SK-N-SH treated with all-trans-retinoic acid at 6 μM for 48 hours (cell line): ENCODE results near the gene DDX24.

Experiments
- ARNTL ChIP-seq: fragments of 450-650 bp; formaldehyde crosslinking; IDR thresholded peaks from 2 replicates; pipeline ENCODE4 v1.5.0; 2020; ENCODE audit warnings: low read depth, mild to moderate bottlenecking, moderate library complexity, borderline replicate concordance
- BACH2 ChIP-seq: fragments of 250-450 bp; sonication (Bioruptor Pico); IDR thresholded peaks from 2 replicates; pipeline ENCODE4 v1.9.0; 2021; ENCODE audit warnings: mild to moderate bottlenecking, borderline replicate concordance
- ESRRG ChIP-seq: fragments of 250-450 bp; sonication (Bioruptor Pico); IDR thresholded peaks from 2 replicates; pipeline ENCODE4 v1.6.1; 2021; ENCODE audit warnings: mild to moderate bottlenecking
- GLIS3 ChIP-seq: fragments of 250-450 bp; sonication (Bioruptor Pico); IDR thresholded peaks from 2 replicates; pipeline ENCODE4 v1.5.0; 2020; ENCODE audit warnings: mild to moderate bottlenecking, moderate library complexity
- ISL1 ChIP-seq: fragments of 250-450 bp; sonication (Bioruptor Pico); IDR thresholded peaks from 2 replicates; pipeline ENCODE4 v2.1.2; 2022; ENCODE audit warnings: mild to moderate bottlenecking, moderate library complexity
- PPARA ChIP-seq: fragments of 250-450 bp; sonication (Bioruptor Pico); IDR thresholded peaks from 2 replicates; pipeline ENCODE4 v1.5.0; 2020; ENCODE audit warnings: mild to moderate bottlenecking, borderline replicate concordance
- RARB ChIP-seq: fragments of 250-450 bp; sonication (Bioruptor Pico); IDR thresholded peaks from 2 replicates; pipeline ENCODE4 v1.8.0; 2021; ENCODE audit warnings: mild to moderate bottlenecking, moderate library complexity
- TOX ChIP-seq: fragments of 250-450 bp; sonication (Bioruptor Pico); IDR thresholded peaks from 2 replicates; pipeline ENCODE4 v1.8.0; 2021; ENCODE audit warnings: mild to moderate bottlenecking, moderate library complexity, borderline replicate concordance
- ZFP30 ChIP-seq: fragments of 450-650 bp; formaldehyde crosslinking; IDR thresholded peaks from 2 replicates; pipeline ENCODE4 v1.5.0; 2022; ENCODE audit warnings: mild to moderate bottlenecking, moderate library complexity
- ZNF565 ChIP-seq: fragments of 450-650 bp; formaldehyde crosslinking; conservative IDR thresholded peaks from 2 replicates; pipeline ENCODE4 v1.5.0; 2020; ENCODE audit warnings: low read depth, mild to moderate bottlenecking, moderate library complexity
- ZNF8 ChIP-seq: fragments of 450-650 bp; formaldehyde crosslinking; IDR thresholded peaks from 2 replicates; pipeline ENCODE4 v1.5.0; 2020; ENCODE audit warnings: mild to moderate bottlenecking, moderate library complexity
- TF ChIP-seq, protein P1 (sequence below): fragments of 250-450 bp; sonication (Bioruptor Pico); IDR thresholded peaks from 2 replicates; pipeline ENCODE4 v1.8.0; 2020; ENCODE audit warnings: mild to moderate bottlenecking, moderate library complexity, borderline replicate concordance

DNA sequence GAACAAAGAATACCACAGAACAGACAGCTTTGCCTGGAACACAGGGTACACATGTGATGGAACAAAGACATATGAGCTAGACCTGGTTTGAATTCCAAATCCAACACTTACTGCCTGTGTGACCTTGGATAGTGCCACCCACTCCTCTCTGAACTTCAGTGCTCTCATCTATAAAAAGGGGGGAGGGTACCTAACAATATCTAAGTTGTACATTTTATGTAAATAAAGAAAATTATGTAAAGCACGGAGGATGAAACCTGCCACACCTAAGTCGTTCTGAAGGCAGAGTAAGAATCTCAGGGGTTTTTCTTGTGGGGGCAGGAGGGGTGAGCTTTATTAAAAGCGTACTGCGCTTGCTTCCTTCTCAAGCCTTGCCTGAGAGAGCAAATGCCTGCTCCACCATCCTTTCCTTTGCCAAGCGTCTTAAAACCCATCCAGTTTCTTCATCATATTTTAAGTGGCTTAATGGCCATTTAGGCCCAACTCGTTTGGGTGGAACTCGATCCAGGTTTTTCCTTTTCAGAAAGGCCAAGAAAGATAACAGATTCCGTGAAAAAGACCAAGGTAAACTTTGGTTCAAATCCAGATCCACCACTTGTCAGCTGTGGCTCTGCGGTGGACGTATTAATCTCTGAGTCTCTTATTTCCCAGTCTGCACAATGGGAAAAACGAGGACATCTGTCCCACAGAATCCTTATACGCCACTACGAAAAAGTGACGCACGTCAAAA is 946 bp downstream of the DDX24 start:
- TF ChIP-seq ISL1 (CRISPR knock-in tag) = no peak
- TF ChIP-seq ZNF8 = no peak
- no peak for TF ChIP-seq TOX
- TF ChIP-seq ESRRG (CRISPR knock-in tag) = no peak
- TF ChIP-seq, protein P1, sequence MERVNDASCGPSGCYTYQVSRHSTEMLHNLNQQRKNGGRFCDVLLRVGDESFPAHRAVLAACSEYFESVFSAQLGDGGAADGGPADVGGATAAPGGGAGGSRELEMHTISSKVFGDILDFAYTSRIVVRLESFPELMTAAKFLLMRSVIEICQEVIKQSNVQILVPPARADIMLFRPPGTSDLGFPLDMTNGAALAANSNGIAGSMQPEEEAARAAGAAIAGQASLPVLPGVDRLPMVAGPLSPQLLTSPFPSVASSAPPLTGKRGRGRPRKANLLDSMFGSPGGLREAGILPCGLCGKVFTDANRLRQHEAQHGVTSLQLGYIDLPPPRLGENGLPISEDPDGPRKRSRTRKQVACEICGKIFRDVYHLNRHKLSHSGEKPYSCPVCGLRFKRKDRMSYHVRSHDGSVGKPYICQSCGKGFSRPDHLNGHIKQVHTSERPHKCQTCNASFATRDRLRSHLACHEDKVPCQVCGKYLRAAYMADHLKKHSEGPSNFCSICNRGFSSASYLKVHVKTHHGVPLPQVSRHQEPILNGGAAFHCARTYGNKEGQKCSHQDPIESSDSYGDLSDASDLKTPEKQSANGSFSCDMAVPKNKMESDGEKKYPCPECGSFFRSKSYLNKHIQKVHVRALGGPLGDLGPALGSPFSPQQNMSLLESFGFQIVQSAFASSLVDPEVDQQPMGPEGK = no peak
- TF ChIP-seq ZFP30 (CRISPR knock-in tag) = no peak
- no peak for TF ChIP-seq RARB (CRISPR knock-in tag)
- no peak for TF ChIP-seq BACH2 (CRISPR knock-in tag)
- TF ChIP-seq GLIS3 (CRISPR knock-in tag) = no peak
- TF ChIP-seq ARNTL = no peak
- TF ChIP-seq ZNF565 (CRISPR knock-in tag) = no peak
- TF ChIP-seq PPARA (CRISPR knock-in tag) = no peak
